ENCODE measurements around the gene PRG2. TPM values are rescaled to one million over a fixed set of nuclear protein-coding genes. Genes with fewer than 3 reads are reported as not detected.

The PRG2 gene
- total RNA-seq, 1 experiment from 2014 or later = not detected

DNA sequence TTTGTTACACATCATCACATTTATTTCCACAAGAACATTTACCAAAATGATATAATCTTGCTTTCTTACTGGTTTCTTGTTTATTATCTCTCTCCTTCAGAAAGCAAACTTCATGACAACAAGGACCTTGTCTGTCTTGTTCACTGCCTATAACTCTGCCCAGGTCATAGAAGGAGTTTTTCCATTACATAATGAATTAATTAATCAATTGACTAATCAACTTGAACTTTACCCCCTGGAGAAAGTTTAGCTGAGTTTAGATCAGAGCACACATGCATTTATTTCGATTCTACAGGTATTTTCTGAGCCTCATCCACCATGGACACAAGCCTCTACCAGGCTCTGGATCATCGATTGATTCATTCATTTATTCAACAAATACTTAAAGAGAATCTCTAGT is 6.3 kb upstream of the PRG2 start:
- Histone ChIP-seq H3K4me3 (no peak overlapping the region), H3K27me3 (peaks cover 6% of the 10 kb centered on the region; the same call in 1 of the 2 replicates), H3K36me3 (no peaks in the 10 kb centered on the region), H3K9me3 (replicated peaks) (no peaks in the 10 kb centered on the region), H3K27ac (no peak overlapping the region), H3K4me1 (no peaks in the 10 kb centered on the region)
- DNase-seq = no peak

DNA sequence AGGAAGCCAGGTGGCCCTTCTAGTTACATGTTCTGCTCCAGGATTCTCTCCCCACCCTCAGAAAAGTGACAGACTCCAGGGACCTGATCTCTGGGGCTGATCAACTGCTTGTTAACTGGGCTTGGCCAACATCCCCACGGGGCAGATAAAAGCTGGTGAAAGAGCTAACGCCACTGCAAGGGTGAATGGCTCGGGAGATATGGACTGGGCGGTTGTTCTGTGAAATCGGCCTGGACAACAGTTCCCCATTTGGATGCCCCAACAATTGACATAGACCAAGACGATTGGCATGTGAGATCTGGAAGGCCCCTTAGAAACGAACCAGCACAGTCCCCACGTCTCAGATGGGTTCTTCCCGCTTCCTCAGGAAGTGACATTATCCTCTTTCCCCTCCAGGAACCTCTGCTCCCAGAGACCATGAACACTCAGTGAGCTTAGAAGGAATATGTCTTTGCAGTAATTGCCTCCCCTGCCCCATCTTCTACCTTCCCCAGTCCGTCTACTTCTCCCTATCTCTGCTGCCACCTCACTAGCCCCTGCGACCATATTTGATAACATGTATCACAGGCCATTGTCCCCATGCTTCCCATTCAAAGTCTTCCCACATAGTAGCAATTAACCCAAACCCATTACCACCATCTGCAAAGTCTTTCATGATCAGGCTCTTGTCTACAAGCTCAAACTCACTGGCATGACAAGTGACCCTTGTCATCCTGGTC is 5.6 kb upstream of the PRG2 start:
- Histone ChIP-seq H3K4me1 (no peaks in the 10 kb centered on the region), H3K27me3 (peaks cover 6% of the 10 kb centered on the region; the same call in 1 of the 2 replicates), H3K4me3 (no peak overlapping the region), H3K27ac (no peak overlapping the region), H3K9me3 (replicated peaks) (no peaks in the 10 kb centered on the region), H3K36me3 (no peaks in the 10 kb centered on the region)
- no peak for DNase-seq

DNA sequence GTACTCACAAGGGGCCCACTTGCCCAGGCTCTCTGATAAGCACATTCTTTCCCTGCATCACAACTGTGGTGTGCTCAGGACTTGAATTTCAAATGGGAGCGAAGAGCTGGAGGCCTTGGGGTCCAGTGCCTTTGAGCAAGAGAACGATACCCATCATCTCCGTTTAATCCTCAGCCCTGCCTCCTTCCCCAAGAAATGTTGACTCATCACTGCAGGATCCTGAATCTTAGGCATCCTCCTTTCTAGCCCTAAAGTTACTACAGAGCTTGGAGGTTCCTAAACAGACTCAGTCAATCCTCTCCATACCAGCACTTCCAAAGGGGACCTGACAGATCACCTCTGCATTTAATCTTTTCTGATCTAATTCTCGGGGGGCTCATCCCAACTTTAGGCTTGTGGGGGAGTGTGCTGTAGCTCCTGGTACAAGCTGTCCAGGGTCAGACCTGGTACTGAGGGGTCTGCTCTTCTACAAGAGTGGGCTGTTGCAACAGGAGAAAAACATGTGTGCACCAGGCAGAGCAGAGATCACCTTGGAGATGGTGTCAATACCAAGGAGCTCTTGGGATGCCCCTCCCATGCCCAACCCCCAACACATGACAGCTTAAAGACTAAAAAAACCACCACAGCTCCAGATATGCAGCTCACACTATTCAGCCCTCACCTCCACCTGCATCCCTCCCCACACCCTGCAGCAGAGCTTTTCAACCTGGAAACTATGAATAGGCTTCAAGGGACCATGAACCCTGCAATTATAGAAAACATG is 3.9 kb upstream of the PRG2 start:
- Histone ChIP-seq H3K9me3 (replicated peaks) (no peaks in the 10 kb centered on the region), H3K36me3 (no peaks in the 10 kb centered on the region), H3K4me1 (no peaks in the 10 kb centered on the region), H3K27ac (no peak overlapping the region), H3K27me3 (peaks cover 14% of the 10 kb centered on the region), H3K4me3 (no peak overlapping the region)
- DNase-seq = no peak

DNA sequence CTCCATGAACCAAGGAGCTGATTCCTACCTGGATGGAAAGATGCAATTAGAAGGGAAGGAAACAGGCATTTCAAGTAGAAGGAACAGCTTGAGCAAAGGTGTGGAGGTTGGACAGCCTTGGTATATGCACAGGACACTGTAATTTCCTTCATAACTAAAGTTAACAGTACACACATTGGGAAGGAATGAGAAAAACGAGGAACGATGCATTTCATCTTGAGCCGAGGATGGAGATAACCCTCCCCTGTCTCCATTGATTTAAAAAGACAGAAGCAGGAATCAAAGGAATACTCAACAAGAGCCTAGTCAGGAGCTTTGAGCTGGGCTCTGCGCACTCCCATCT is 2.3 kb upstream of the PRG2 start:
- peaks cover 14% of the 10 kb centered on the region for H3K27me3 ChIP-seq
- H3K4me3 ChIP-seq = no peak overlapping the region
- no peaks in the 10 kb centered on the region for H3K9me3 ChIP-seq (replicated peaks)
- no peaks in the 10 kb centered on the region for H3K4me1 ChIP-seq
- DNase-seq = no peak
- no peak overlapping the region for H3K27ac ChIP-seq
- H3K36me3 ChIP-seq = no peaks in the 10 kb centered on the region

DNA sequence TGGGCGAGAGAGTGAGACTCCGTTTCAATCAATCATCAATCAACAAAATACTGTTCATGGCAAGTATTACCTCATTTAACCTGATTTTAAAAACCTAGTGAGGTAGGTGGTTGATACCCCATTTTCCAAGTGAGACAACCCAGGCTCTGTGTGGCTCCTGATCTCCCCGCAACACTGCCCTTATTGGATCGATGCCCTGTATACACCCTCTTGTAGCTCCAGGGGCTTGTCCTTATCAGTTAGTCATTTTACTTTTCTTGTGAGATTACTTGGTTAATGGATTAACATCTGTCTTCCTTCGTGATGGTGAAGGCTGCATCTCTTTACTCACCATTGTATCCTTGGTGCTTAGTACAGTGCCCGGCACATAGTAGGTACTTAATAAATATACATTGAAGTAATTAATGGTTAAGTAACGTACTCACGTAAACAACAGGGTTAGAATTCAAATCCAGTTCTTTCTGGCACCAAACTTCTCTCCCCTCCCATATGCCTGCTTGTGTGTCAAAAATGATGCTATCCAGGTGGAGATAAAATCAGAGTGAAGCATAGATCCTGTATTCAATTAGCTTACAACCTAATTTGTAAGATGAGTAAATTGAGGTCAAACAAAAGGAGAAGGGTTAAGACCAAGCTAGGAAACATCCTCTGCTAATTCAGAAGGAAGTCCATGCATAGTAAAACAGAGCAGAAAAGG is 1.8 kb upstream of the PRG2 start:
- no peak overlapping the region for H3K4me3 ChIP-seq
- no peaks in the 10 kb centered on the region for H3K4me1 ChIP-seq
- DNase-seq = no peak
- H3K27me3 ChIP-seq = peaks cover 12% of the 10 kb centered on the region
- no peaks in the 10 kb centered on the region for H3K9me3 ChIP-seq (replicated peaks)
- H3K36me3 ChIP-seq = no peaks in the 10 kb centered on the region
- no peak overlapping the region for H3K27ac ChIP-seq

DNA sequence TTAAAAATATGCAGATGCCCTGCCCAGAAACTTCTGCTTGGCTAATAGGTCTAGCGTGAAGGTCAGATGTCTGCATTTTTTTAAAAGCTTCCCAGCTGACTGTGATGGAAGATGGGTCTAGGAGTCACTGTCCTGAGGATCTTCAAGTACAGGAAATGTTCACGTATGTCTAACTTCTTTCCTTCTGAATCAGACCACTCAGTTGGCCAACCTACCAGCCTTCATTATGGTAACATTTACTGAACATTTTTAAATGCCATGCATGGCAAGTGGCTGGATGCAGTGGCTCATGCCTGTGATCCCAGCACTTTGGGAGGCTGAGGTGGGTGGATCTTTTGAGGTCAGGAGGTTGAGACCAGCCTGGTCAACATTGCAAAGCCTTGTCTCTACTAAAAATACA is 1.1 kb upstream of the PRG2 start:
- no peaks in the 10 kb centered on the region for H3K9me3 ChIP-seq (replicated peaks)
- H3K27me3 ChIP-seq = peaks cover 18% of the 10 kb centered on the region
- no peak overlapping the region for H3K27ac ChIP-seq
- no peaks in the 10 kb centered on the region for H3K36me3 ChIP-seq
- H3K4me1 ChIP-seq = no peaks in the 10 kb centered on the region
- DNase-seq = no peak
- no peak overlapping the region for H3K4me3 ChIP-seq

DNA sequence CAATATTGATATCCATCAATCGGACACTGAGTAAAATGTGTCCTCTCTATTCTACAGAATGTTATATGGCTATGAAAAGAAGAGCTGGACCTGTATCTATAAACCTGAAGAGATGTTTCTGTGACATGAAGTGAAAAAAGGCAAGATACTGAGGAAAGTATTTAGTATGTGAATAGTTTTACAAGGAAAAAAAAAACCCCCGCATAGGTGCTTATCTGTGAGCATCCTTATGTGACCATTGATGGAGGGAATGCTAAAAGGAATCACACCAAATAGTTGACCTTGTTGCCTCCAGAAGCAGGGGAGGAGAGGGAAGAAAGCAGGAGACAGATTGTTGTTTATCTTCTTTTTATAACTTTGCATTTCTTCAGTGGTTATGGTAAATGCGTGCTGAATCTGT is 661 bp upstream of the PRG2 start:
- Histone ChIP-seq H3K9me3 (replicated peaks) (no peaks in the 10 kb centered on the region), H3K27ac (no peak overlapping the region), H3K4me1 (no peaks in the 10 kb centered on the region), H3K36me3 (no peaks in the 10 kb centered on the region), H3K27me3 (peaks cover 21% of the 10 kb centered on the region), H3K4me3 (no peak overlapping the region)
- DNase-seq = no peak

DNA sequence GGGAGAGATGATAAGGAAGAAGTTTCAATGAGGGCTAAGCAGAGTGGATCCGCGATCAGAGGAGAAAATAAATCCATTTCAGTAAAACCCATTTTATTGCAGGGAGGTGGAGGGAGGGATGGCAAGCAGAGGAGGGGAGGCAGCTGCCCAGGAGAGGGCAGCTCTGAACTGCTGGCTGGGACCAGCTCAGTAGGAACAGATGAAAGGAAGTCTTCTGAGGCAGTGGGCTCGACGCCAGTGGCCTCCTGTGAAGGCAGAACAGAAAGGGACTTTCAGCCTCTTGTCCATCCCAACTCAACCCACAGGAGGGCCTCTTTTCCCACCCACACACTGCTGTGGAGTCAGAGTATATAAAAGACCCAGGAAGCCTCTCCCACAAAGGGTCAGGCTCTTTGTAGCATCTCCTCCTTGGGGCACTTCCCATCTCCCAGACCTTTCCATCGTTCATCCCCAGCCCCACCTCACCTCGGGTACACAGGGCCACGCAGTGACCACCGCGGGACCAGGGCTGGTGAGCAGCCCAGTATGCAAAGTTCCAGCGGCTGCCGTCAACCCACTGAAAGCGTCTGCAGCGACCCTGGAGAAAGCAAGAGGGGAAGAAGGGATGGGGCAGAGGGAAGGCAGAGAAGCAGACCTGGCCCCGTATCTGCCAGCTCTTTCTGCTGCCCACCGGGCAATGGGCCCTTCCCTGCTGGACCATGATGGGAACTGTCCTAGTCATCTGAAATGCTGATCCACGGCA is 3.0 kb downstream of the PRG2 start:
- Histone ChIP-seq H3K27ac (no peak overlapping the region), H3K4me3 (no peak overlapping the region), H3K9me3 (replicated peaks) (0 out of 2 replicates have a peak, but pooled peaks cover 2% of the 10 kb centered on the region), H3K27me3 (peaks cover 32% of the 10 kb centered on the region), H3K4me1 (no peaks in the 10 kb centered on the region), H3K36me3 (no peaks in the 10 kb centered on the region)
- DNase-seq = no peak

DNA sequence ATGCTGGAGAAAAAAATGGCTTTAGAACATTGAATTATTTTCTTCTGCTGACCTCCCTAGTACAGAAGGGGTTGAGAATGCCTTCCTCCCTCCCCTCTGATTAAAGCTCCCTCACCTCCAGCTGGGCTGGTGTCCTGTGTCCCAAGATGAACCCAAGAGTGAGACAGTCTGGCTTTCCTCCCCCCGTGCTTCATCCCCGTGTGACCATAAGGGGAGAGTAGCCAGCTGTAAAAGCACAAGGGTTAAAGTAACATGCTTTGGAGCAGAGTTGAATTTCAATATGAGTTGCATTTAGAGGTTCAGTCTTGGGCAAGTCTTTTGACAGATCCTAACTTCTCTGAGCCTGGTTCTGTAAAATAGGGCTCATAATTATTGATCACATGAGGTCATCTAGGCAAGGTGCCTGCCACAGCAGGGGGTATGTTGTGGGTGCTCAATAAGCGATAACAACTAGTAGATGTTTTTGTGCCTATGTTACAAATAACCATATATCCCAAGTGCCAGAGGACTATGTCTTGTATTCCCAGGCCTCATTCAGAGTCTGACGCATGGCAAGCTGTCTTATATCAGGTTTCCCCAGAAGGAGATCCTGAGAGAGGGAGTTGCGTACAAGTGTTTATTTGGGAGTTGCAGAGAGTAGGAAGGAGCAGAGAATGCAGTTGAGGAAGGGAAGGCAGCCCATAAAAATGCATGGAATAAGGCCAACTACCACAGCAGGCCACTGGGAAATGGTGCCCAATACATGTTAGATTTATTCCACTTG is 4.1 kb downstream of the PRG2 start:
- Histone ChIP-seq H3K4me3 (no peak overlapping the region), H3K27me3 (peaks cover 32% of the 10 kb centered on the region), H3K4me1 (no peaks in the 10 kb centered on the region), H3K36me3 (no peaks in the 10 kb centered on the region), H3K9me3 (replicated peaks) (0 out of 2 replicates have a peak, but pooled peaks cover 2% of the 10 kb centered on the region), H3K27ac (no peak overlapping the region)
- DNase-seq = no peak

DNA sequence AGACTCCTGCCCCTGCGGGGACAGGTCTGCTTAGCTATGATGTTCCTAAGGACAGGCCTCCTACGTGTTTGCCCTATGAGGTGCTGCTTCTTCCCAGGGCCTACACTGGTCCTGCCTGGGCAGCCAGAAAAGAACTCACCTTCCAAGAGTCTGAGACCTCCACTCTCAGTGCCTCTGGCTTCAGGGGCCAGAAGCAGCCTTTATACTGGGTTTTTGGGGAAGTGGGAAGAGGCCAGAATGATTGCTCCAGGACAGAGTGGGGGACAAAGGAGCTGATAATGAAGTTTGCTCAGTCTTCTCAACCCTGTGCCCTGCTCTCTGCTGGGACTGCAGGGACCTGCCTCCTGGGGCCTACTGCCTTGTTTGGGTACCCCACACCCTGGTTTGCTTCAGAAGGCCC is 9.5 kb downstream of the PRG2 start, which contains the start of gene PRG3:
TSS of gene PRG3 (minus strand) at position 176 of the 400 bp plus-strand sequence. CDS start 442 bp downstream, outside the sequence.
- Histone ChIP-seq H3K9me3 (replicated peaks) (0 out of 2 replicates have a peak, but pooled peaks cover 2% of the 10 kb centered on the region), H3K36me3 (no peaks in the 10 kb centered on the region)
- DNase-seq = no peak

DNA sequence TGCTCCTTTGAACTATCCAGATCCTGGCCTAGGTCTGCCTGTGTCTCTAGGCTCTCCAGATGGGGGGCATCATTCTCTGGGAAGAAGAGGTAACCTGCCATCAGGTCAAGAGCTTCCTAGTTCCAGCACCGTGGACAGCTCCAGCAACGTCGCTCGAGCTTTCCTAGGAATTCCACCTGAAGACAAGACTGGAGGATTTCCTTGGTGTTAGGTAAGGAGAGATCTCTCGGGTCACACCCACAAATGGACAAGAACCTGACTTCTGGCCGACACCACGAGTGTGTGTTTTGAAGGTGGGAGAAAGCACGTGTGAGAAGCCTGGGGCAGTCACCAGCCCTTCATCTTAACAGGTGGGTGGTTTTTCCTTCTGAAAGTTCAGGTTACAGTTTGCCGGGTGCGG is 10.7 kb downstream of the PRG2 start:
- peaks cover 9% of the 10 kb centered on the region; the same call in 1 of the 2 replicates for H3K27me3 ChIP-seq
- H3K27ac ChIP-seq = no peak overlapping the region
- H3K36me3 ChIP-seq = no peaks in the 10 kb centered on the region
- no peaks in the 10 kb centered on the region for H3K4me1 ChIP-seq
- no peak overlapping the region for H3K4me3 ChIP-seq
- DNase-seq = peak in 1 of 2 experiments; percentile 49
- 0 out of 2 replicates have a peak, but pooled peaks cover 2% of the 10 kb centered on the region for H3K9me3 ChIP-seq (replicated peaks)

More for the DNA sequence above, 9.5 kb downstream of the PRG2 start, which contains the start of gene PRG3:
- H3K4me1 ChIP-seq = no peaks in the 10 kb centered on the region
- no peak within 1 kb of the TSS for H3K27ac ChIP-seq
- H3K27me3 ChIP-seq = peaks cover 10% of the 10 kb centered on the region
- no peak within 1 kb of the TSS for H3K4me3 ChIP-seq

DNA sequence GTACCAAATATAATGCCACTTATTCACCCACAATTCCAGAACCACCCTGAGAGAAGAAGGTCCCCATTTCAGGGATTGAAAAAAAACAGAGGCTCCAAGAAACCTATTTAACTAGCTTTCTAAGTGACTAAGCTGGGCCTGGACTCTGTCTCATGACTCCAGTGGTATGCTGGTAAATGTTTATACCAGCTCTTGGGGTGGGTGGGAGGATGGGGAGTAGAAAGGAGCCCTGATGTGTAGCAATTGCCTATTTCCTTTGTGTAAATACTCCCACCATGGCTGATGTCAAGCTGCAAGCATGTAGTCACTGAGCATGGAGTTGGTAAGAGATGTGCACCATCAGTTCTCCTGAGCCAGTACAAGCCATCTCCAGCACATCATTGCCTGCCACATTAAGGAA is 12.3 kb downstream of the PRG2 start:
- no peaks in the 10 kb centered on the region for H3K36me3 ChIP-seq
- no peak overlapping the region for H3K4me3 ChIP-seq
- H3K9me3 ChIP-seq (replicated peaks) = no peaks in the 10 kb centered on the region
- H3K27me3 ChIP-seq = peaks cover 2% of the 10 kb centered on the region; the same call in 1 of the 2 replicates
- DNase-seq = no peak
- H3K27ac ChIP-seq = no peak overlapping the region
- no peaks in the 10 kb centered on the region for H3K4me1 ChIP-seq

DNA sequence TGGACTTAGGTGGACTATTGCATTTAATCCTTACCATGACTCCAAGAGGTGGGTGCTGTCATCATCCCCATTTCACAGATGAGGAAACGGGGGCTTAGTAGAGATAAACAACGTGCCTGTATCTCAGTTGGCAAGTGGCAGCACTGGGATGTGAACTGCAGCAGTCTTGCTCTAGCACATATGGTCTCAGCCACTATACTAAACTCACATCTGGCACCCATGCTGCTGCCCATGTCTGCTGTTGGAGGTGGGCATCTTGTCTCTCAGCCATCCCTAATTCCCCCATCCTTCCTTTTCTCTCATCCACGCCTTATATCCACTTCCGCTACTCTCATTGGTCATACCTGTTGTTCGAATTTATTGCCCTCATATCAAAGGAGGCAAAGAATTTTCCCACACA is 13.3 kb downstream of the PRG2 start:
- Histone ChIP-seq H3K4me1 (no peaks in the 10 kb centered on the region), H3K27me3 (peaks cover 3% of the 10 kb centered on the region; the same call in 1 of the 2 replicates), H3K36me3 (no peaks in the 10 kb centered on the region), H3K9me3 (replicated peaks) (no peaks in the 10 kb centered on the region), H3K27ac (no peak overlapping the region), H3K4me3 (no peak overlapping the region)
- DNase-seq = no peak

Data from SJCRH30 (cell line).